ENCODE measurements around the gene GATD1. TPM values are rescaled to one million over a fixed set of nuclear protein-coding genes. Genes with fewer than 3 reads are reported as not detected.

GATD1 gene
- total RNA-seq, 1 experiment from 2014 or later, result 83.3 TPM

DNA sequence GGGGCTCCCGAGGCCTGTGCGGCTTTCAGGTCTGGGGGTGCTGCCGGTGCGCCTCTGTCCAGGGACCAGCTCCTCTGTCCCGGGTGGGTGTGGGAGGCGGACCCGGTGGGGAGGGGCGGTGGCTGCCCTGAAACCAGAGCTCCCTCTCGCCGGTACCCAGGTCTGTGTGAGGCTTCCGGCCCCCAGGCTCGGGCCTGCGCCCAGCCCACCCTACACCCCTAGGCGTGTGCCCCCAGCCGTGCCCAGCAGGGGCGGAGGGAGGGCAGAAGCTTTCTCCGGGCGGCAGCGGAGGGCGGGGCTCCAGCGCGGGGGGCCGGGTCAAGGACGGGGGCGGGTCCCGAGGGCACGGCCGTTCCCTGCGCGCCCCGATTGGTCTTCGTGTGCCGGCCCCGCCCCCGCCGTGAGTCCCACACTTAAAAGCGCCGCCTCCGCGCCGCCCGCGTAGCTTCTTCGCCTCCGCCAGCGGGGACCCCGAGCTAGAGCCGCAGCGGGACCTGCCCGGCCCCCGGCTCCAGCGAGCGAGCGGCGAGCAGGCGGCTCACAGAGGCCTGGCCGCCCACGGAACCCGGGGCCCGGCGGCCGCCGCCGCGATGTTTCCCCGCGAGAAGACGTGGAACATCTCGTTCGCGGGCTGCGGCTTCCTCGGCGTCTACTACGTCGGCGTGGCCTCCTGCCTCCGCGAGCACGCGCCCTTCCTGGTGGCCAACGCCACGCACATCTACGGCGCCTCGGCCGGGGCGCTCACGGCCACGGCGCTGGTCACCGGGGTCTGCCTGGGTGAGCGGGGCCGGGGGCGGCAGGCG, 42.0 kb upstream of the GATD1 start:
- Mint-ChIP-seq H3K9me3 (ENCODE audit: low read depth, unreplicated experiment) (no peaks in the 10 kb centered on the region), H3K27ac (ENCODE audit: unreplicated experiment) (peak overlapping the region; percentile 88), H3K27me3 (ENCODE audit: unreplicated experiment) (no peaks in the 10 kb centered on the region), H3K4me1 (ENCODE audit: low read depth, unreplicated experiment) (peaks cover 9% of the 10 kb centered on the region), H3K4me3 (ENCODE audit: low read depth, unreplicated experiment) (peak overlapping the region; percentile 77), H3K36me3 (ENCODE audit: insufficient read depth, unreplicated experiment) (peaks cover 76% of the 10 kb centered on the region)
- CTCF ChIA-PET, result interaction anchor here (0.6 to 1.7 kb wide), 7 partner anchors 9 to 961 kb away, joined by 3 to 9 read pairs (median 5); partner anchors contain the start of genes RPLP2 and TSPAN4
- BruUV-seq (replicated peaks), result no TSS peak
- DNase-seq, result peak; percentile 93
- intact Hi-C loops (cut with micrococcal nuclease; ENCODE audit: unreplicated experiment), result no loop called here
- TF ChIP-seq, protein P1, sequence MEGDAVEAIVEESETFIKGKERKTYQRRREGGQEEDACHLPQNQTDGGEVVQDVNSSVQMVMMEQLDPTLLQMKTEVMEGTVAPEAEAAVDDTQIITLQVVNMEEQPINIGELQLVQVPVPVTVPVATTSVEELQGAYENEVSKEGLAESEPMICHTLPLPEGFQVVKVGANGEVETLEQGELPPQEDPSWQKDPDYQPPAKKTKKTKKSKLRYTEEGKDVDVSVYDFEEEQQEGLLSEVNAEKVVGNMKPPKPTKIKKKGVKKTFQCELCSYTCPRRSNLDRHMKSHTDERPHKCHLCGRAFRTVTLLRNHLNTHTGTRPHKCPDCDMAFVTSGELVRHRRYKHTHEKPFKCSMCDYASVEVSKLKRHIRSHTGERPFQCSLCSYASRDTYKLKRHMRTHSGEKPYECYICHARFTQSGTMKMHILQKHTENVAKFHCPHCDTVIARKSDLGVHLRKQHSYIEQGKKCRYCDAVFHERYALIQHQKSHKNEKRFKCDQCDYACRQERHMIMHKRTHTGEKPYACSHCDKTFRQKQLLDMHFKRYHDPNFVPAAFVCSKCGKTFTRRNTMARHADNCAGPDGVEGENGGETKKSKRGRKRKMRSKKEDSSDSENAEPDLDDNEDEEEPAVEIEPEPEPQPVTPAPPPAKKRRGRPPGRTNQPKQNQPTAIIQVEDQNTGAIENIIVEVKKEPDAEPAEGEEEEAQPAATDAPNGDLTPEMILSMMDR (IDR thresholded peaks at IDR 0.05; ENCODE audit: unreplicated experiment), result no peak

DNA sequence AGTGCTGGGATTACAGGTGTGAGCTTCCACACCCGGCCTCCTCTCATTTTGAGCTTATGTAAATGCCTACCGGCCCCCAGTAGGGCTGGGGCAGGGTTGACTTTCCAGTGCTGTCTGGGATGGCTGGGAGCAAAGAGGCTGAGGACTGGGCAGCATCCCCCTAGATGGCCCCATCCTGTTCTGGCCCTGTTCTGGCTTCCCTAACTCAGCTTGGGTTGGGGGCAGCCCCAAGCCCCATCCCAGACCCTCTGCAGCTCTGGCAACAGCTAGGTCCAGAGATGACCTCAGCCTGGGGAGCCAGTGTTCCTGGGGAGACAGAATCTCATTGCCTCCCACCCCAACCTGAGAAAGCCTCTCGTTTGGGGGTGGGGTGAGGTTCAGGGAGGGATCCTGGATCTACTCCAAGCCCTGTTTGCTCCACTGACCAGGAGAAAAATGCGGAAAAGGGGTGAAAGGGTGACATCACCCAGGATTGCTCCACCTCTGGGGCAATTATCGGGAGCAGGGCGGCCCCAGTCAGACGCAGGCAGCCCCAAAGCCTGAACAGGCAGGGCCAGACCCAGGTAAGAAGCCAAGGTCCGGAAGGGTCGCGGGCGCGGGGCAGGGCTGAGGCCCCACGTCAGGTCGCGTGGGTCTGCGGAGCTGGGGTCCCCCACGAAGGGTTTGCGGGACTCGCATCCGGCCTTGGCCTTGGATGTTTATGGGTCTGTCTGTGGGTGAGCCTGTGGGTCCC, 41.3 kb upstream of the GATD1 start, which contains the start of gene PNPLA2:
PNPLA2 (plus strand) TSS at position 519 of the 733 bp plus-strand sequence. CDS start 805 bp downstream, outside the sequence.
- CTCF ChIA-PET, result interaction anchor here (0.6 to 1.7 kb wide), 6 partner anchors 8 to 962 kb away, joined by 3 to 9 read pairs (median 4); no protein-coding TSS in a partner anchor

DNA sequence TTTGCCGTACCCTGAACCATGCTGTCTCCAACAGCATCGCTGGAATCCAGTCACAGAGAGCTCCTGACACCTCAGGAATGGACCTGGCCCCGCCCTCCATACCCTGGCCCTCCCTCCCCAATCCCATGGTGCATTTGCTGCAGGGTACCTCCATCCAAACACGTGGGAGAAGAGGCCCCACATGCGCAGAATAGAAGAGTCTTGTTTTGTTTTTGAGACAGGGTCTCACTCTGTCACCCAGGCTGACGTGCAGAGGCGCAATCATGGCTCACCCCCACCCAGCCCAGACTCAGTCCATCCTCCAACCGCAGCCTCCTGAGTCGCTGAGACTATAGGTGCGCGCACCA, 39.1 kb upstream of the GATD1 start:
- peaks cover 76% of the 10 kb centered on the region for H3K36me3 Mint-ChIP-seq (ENCODE audit: insufficient read depth, unreplicated experiment)
- no peak overlapping the region for H3K27ac Mint-ChIP-seq (ENCODE audit: unreplicated experiment)
- H3K9me3 Mint-ChIP-seq (ENCODE audit: low read depth, unreplicated experiment), result no peaks in the 10 kb centered on the region
- CTCF ChIA-PET, result no interaction called here
- BruUV-seq (replicated peaks), result no TSS peak
- no peak overlapping the region for H3K4me3 Mint-ChIP-seq (ENCODE audit: low read depth, unreplicated experiment)
- no peak for DNase-seq
- no peaks in the 10 kb centered on the region for H3K27me3 Mint-ChIP-seq (ENCODE audit: unreplicated experiment)
- peaks cover under 1% of the 10 kb centered on the region for H3K4me1 Mint-ChIP-seq (ENCODE audit: low read depth, unreplicated experiment)
- intact Hi-C loops (cut with micrococcal nuclease; ENCODE audit: unreplicated experiment), result no loop called here
- TF ChIP-seq, protein P1 (IDR thresholded peaks at IDR 0.05; ENCODE audit: unreplicated experiment), result no peak

More for the DNA sequence above, 41.3 kb upstream of the GATD1 start, which contains the start of gene PNPLA2:
- Mint-ChIP-seq H3K4me3 (ENCODE audit: low read depth, unreplicated experiment) (peak within 1 kb of the TSS; percentile 77), H3K9me3 (ENCODE audit: low read depth, unreplicated experiment) (no peaks in the 10 kb centered on the region), H3K36me3 (ENCODE audit: insufficient read depth, unreplicated experiment) (peaks cover 76% of the 10 kb centered on the region), H3K4me1 (ENCODE audit: low read depth, unreplicated experiment) (peaks cover 9% of the 10 kb centered on the region), H3K27me3 (ENCODE audit: unreplicated experiment) (no peaks in the 10 kb centered on the region), H3K27ac (ENCODE audit: unreplicated experiment) (peak within 1 kb of the TSS; percentile 88)
- intact Hi-C loops (cut with micrococcal nuclease; ENCODE audit: unreplicated experiment), result no loop called here
- peak; percentile 79 for DNase-seq
- no TSS peak for BruUV-seq (replicated peaks)
- TF ChIP-seq, protein P1 (IDR thresholded peaks at IDR 0.05; ENCODE audit: unreplicated experiment), result no peak

DNA sequence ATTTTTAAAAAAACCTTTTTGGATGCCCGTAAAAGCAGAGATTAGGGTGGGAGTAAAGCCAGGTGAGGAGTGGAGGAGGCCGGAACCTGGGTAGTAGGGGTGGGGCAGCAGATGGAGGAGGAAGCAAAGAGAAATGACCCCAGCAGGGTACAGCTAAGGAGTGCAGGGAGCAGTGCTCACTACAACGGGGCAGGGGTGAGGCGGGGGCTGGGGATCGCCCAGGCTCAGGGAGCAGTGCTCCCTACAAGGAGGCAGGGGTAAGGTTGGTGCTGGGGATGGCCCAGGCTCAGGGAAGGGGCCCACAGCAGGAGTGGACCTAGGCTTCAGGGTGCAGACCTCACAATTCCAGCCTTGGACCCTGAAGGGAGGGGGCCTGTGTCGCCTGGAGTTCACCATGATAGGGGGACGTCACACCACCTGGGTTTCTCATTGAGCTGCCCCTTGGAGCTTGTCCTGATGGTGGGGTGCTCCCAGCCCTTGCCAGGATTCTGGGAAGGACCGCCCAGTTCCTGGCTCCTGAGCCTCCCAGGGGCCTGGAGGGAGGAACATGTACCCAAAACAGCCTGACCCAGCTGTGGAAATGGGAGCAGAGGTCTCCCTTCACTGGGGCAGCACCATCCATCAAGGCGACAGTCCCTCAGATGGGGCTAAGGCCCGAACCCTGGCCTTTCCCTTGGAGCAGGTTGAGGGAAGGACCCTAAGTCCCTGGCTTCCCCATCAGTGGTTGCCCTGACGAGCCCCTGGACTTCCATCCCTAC, 38.6 kb upstream of the GATD1 start:
- intact Hi-C loops (cut with micrococcal nuclease; ENCODE audit: unreplicated experiment), result no loop called here
- CTCF ChIA-PET, result no interaction called here
- Mint-ChIP-seq H3K9me3 (ENCODE audit: low read depth, unreplicated experiment) (no peaks in the 10 kb centered on the region), H3K27me3 (ENCODE audit: unreplicated experiment) (no peaks in the 10 kb centered on the region), H3K27ac (ENCODE audit: unreplicated experiment) (no peak overlapping the region), H3K4me3 (ENCODE audit: low read depth, unreplicated experiment) (no peak overlapping the region), H3K4me1 (ENCODE audit: low read depth, unreplicated experiment) (peaks cover 6% of the 10 kb centered on the region), H3K36me3 (ENCODE audit: insufficient read depth, unreplicated experiment) (peaks cover 76% of the 10 kb centered on the region)
- BruUV-seq (replicated peaks), result no TSS peak
- DNase-seq, result no peak
- TF ChIP-seq, protein P1 (IDR thresholded peaks at IDR 0.05; ENCODE audit: unreplicated experiment), result no peak

Data from Calu3 (cell line).